K562 (cell line): ENCODE results near the gene UTP14A. TPM values are rescaled to one million over a fixed set of nuclear protein-coding genes. Genes with fewer than 3 reads are reported as not detected.

Experiments
- ATF3 ChIP-seq, 2 experiments: fragments of 450-650 bp in 1 of 2; sonication (generic) in 1 of 2; formaldehyde crosslinking in 1 of 2; IDR thresholded peaks in 1 of 2; conservative IDR thresholded peaks in 1 of 2; 2 replicates each; pipeline versions ENCODE4 v1.6.1 to v1.8.1; 2016 to 2023; ENCODE audit warnings: mild to moderate bottlenecking in 2 of 2, moderate library complexity in 2 of 2, inconsistent platforms in 1 of 2, missing genetic modification reagents in 1 of 2
- ATF7 ChIP-seq: fragments of 450-650 bp; IDR thresholded peaks from 2 replicates; pipeline ENCODE4 v1.7.1; 2014; ENCODE audit warnings: mild to moderate bottlenecking, moderate library complexity
- CBFA2T3 ChIP-seq: fragments of 450-650 bp; IDR thresholded peaks from 2 replicates; pipeline ENCODE4 v1.6.1; 2017
- CHCHD3 ChIP-seq: fragments of 250-450 bp; sonication (Bioruptor Pico); IDR thresholded peaks from 2 replicates; pipeline ENCODE4 v2.1.2; 2022; ENCODE audit warnings: mild to moderate bottlenecking
- CHD1 ChIP-seq: fragments of 200-600 bp; sonication (generic); IDR thresholded peaks from one replicate; pipeline ENCODE4 v1.6.1; 2012; ENCODE audit warnings: mild to moderate bottlenecking, moderate library complexity, low read length, inconsistent platforms
- EP300 ChIP-seq: IDR thresholded peaks from 2 replicates; pipeline ENCODE4 v1.6.1; 2012; ENCODE audit warnings: low read length, improper control_type of control experiment
- ETV5 ChIP-seq: sonication (generic); formaldehyde crosslinking; IDR thresholded peaks from 2 replicates; pipeline ENCODE4 v1.4.0; 2020; ENCODE audit warnings: low read depth, mild to moderate bottlenecking, missing genetic modification reagents
- HINFP ChIP-seq: fragments of 450-650 bp; conservative IDR thresholded peaks from 2 replicates; pipeline ENCODE4 v1.6.1; 2016; ENCODE audit warnings: missing genetic modification characterization, low read depth, mild to moderate bottlenecking, control low read depth, missing compliant biosample characterization
- HNRNPL ChIP-seq: fragments of 200-400 bp; formaldehyde crosslinking; IDR thresholded peaks from 2 replicates; pipeline ENCODE4 v1.6.1; 2017; ENCODE audit warnings: low read depth, mild to moderate bottlenecking, low read length
- ILF3 ChIP-seq: fragments of 450-650 bp; IDR thresholded peaks from 2 replicates; pipeline ENCODE4 v1.6.1; 2018; ENCODE audit warnings: antibody characterized with exemption, mild to moderate bottlenecking, moderate library complexity, borderline replicate concordance
- MYNN ChIP-seq, 2 experiments: sonication (generic); formaldehyde crosslinking in 1 of 2; IDR thresholded peaks; 2 replicates each; pipeline versions ENCODE4 v1.5.0 to v1.6.1; 2016 to 2020; ENCODE audit warnings: antibody characterized with exemption in 1 of 2, missing genetic modification reagents in 1 of 2
- NFATC3 ChIP-seq: fragments of 450-650 bp; IDR thresholded peaks from 2 replicates; pipeline ENCODE4 v1.6.1; 2017; ENCODE audit warnings: mild to moderate bottlenecking
- NKRF ChIP-seq: fragments of 450-650 bp; IDR thresholded peaks from 2 replicates; pipeline ENCODE4 v1.6.1; 2016; ENCODE audit warnings: borderline replicate concordance
- NR2C1 ChIP-seq, 2 experiments: fragments of 450-650 bp; IDR thresholded peaks; 2 replicates each; pipeline ENCODE4 v1.6.1; 2017; ENCODE audit warnings: mild to moderate bottlenecking in 2 of 2, antibody characterized with exemption in 1 of 2, inconsistent platforms in 1 of 2, missing compliant biosample characterization in 1 of 2, missing genetic modification characterization in 1 of 2
- PHF8 ChIP-seq: fragments of 200-600 bp; sonication (generic); IDR thresholded peaks from 2 replicates; pipeline ENCODE4 v1.6.1; 2012; ENCODE audit warnings: mixed run types, mild to moderate bottlenecking, inconsistent platforms, low read length, moderate library complexity, borderline replicate concordance
- SMC3 ChIP-seq: conservative IDR thresholded peaks from 2 replicates; pipeline ENCODE4 v1.6.1; 2011; ENCODE audit warnings: low read depth, low read length, improper control_type of control experiment; ENCODE audit not compliant: insufficient read depth
- SNIP1 ChIP-seq: fragments of 450-650 bp; IDR thresholded peaks from 2 replicates; pipeline ENCODE4 v1.7.1; 2017; ENCODE audit warnings: low read depth, mild to moderate bottlenecking
- ZBTB12 ChIP-seq: fragments of 250-450 bp; sonication (Bioruptor Pico); IDR thresholded peaks from 2 replicates; pipeline ENCODE4 v1.4.0; 2020
- ZFP30 ChIP-seq: fragments of 250-450 bp; sonication (Bioruptor Pico); IDR thresholded peaks from 2 replicates; pipeline ENCODE4 v1.8.0; 2022; ENCODE audit warnings: moderate library complexity, mild to moderate bottlenecking, inconsistent platforms, borderline replicate concordance
- polyA plus RNA-seq, 8 experiments: library from polyadenylated mRNA; depleted of rRNA in 4 of 8; stranded (reverse) in 5 of 8; unstranded in 3 of 8; fragments of >200 nt; fragmentation: Nextera tagmentation in 2 of 8; fragmentation: Illumina TruSeq in 1 of 8; extraction: Ambion mirVana in 2 of 8; extraction: Trizol in 1 of 8; gene quantifications; 2 replicates each; pipeline versions ENCODE4 v1.2.1 to v1.2.3, GENCODE V29; 2011 to 2014; ENCODE audit warnings: inconsistent platforms in 1 of 8, missing spikeins in 1 of 8
- total RNA-seq, 7 experiments: library from RNA; depleted of rRNA in 6 of 7; stranded (reverse); fragments of >200 nt in 6 of 7; fragmentation: Illumina TruSeq in 2 of 7; extraction: Trizol in 2 of 7; gene quantifications; 2 replicates each; pipeline versions ENCODE4 v1.2.1 to v1.2.3, GENCODE V29; 2011 to 2021; ENCODE audit warnings: low replicate concordance in 1 of 7

UTP14A gene
- total and polyA plus RNA-seq, 9 of the 15 experiments (the other 6 are each of a cell fraction or from before 2014, with no cell fraction given) = 30.5 to 91.0 (median 64.1) TPM

- peak; percentile 51; the same call in 1 of the 2 replicates for TF ChIP-seq NKRF
- TF ChIP-seq ATF3 (IDR thresholded peaks at IDR 0.05) = no peak
- TF ChIP-seq ATF3 (CRISPR knock-in tag; conservative IDR thresholded peaks at IDR 0.05) = no peak
- no peak for TF ChIP-seq NFATC3
- no peak for TF ChIP-seq ZFP30 (CRISPR knock-in tag)
- peak; percentile 80 for TF ChIP-seq NR2C1 (IDR thresholded peaks at IDR 0.05)
- TF ChIP-seq NR2C1 (tag; IDR thresholded peaks at IDR 0.05) = peak; percentile 85
- TF ChIP-seq EP300 = peak; percentile 46; the same call in 1 of the 2 replicates
- 0 out of 2 replicates have a peak, but pooled peaks have one; percentile 44 for TF ChIP-seq ATF7
- no peak for TF ChIP-seq ZBTB12 (CRISPR knock-in tag)
- TF ChIP-seq PHF8 = peak; percentile 80
- TF ChIP-seq MYNN (IDR thresholded peaks at IDR 0.05) = peak; percentile 36; the same call in 1 of the 2 replicates
- TF ChIP-seq MYNN (CRISPR knock-in tag; IDR thresholded peaks at IDR 0.05) = no peak
- TF ChIP-seq SNIP1 = no peak
- no peak for TF ChIP-seq ILF3
- TF ChIP-seq HINFP = peak; percentile 97
- TF ChIP-seq HNRNPL = peak; percentile 89; the same call in 1 of the 2 replicates
- peak; percentile 76; the same call in 1 of the 2 replicates for TF ChIP-seq ETV5
- TF ChIP-seq CBFA2T3 = peak; percentile 65
- no peak for TF ChIP-seq CHD1
- no peak for TF ChIP-seq SMC3
- no peak for TF ChIP-seq CHCHD3
Observed at GRCh38 chrX:129957241-129958082, 51.5 kb downstream of the UTP14A start (continued).
